Measurements from ENCODE around the gene EBLN2. TPM values are rescaled to one million over a fixed set of nuclear protein-coding genes. Genes with fewer than 3 reads are reported as not detected.
A peak's percentile ranks its signal among the peaks of the same experiment; 100 is the strongest.

EBLN2 gene
- total and polyA plus RNA-seq, 2 donors (not counting 3 experiments of a cell fraction or from before 2014, with no cell fraction given), result 2.5 to 7.3 TPM

GRCh38 chr3:73036694-73037591, 24.5 kb upstream of the EBLN2 start:
- FAIRE-seq (no peak), DNase-seq (ENCODE audit: low read depth, low spot score) (peak; percentile 58)
- Histone ChIP-seq H3K36me3 (ENCODE audit: control insufficient read depth in 2 of 2, extremely low read depth in 1 of 2, insufficient read depth in 2 of 2, low read length in 2 of 2) (no peaks in the 10 kb centered on the region), H4K20me1 (replicated peaks; ENCODE audit: control insufficient read depth, extremely low read depth, insufficient read depth, low read length) (peaks cover 36% of the 10 kb centered on the region), H3K9me1 (replicated peaks; ENCODE audit: control insufficient read depth, extremely low read depth, insufficient read depth, low read length) (no peaks in the 10 kb centered on the region), H3K4me3 (replicated peaks in 1 of 3; ENCODE audit: insufficient read depth in 1 of 3, low read depth in 1 of 3, low read length in 3 of 3) (no peak overlapping the region), H2AFZ (ENCODE audit: low read depth, low read length) (no peak overlapping the region), H3K27me3 (ENCODE audit: control insufficient read depth in 2 of 2, insufficient read depth in 2 of 2, low read length in 2 of 2) (no peaks in the 10 kb centered on the region), H3K27ac (ENCODE audit: insufficient read depth, low read depth, low read length) (peak overlapping the region; percentile 33), H3K4me1 (ENCODE audit: control insufficient read depth, extremely low read depth, insufficient read depth, low read length) (peaks cover 19% of the 10 kb centered on the region), H3K4me2 (ENCODE audit: insufficient read depth, low read length) (peak overlapping the region; percentile 53), H3K79me2 (ENCODE audit: control insufficient read depth, insufficient read depth, low read length) (peaks cover 99% of the 10 kb centered on the region), H3K9me3 (replicated peaks; ENCODE audit: control insufficient read depth, insufficient read depth, low read length) (no peaks in the 10 kb centered on the region), H3K9ac (replicated peaks; ENCODE audit: extremely low read depth, insufficient read depth, low read length) (no peak overlapping the region)
- ChIA-PET POLR2A (no interaction called here), CTCF (interaction anchor here (1.0 to 2.5 kb wide), 2 partner anchors 19 to 186 kb away, joined by 3 to 7 read pairs; no protein-coding TSS in a partner anchor)
- dilution Hi-C loops (cut with MboI; ENCODE audit: extremely low pct_ligation_motif_present, low sequenced_read_pairs) (no loop called here), intact Hi-C loops (cut with micrococcal nuclease) (loop anchor here (1.0 kb wide), 1 partner anchor 9 kb away; no protein-coding TSS in a partner anchor)
- BruUV-seq (replicated peaks), result no TSS peak
- TF ChIP-seq POLR2A (IDR thresholded peaks at IDR 0.05; ENCODE audit: low read depth, low read length), result no peak
- peak; percentile 15 for TF ChIP-seq FOS (IDR thresholded peaks at IDR 0.05; ENCODE audit: borderline replicate concordance, insufficient read depth, low read length)
- no peak for TF ChIP-seq POLR2AphosphoS5 (IDR thresholded peaks at IDR 0.05; ENCODE audit: insufficient read depth, low read depth, low read length)
- TF ChIP-seq, protein P1, sequence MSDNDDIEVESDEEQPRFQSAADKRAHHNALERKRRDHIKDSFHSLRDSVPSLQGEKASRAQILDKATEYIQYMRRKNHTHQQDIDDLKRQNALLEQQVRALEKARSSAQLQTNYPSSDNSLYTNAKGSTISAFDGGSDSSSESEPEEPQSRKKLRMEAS (IDR thresholded peaks at IDR 0.05; ENCODE audit: insufficient read depth, insufficient read length), result no peak
- TF ChIP-seq, protein P2, sequence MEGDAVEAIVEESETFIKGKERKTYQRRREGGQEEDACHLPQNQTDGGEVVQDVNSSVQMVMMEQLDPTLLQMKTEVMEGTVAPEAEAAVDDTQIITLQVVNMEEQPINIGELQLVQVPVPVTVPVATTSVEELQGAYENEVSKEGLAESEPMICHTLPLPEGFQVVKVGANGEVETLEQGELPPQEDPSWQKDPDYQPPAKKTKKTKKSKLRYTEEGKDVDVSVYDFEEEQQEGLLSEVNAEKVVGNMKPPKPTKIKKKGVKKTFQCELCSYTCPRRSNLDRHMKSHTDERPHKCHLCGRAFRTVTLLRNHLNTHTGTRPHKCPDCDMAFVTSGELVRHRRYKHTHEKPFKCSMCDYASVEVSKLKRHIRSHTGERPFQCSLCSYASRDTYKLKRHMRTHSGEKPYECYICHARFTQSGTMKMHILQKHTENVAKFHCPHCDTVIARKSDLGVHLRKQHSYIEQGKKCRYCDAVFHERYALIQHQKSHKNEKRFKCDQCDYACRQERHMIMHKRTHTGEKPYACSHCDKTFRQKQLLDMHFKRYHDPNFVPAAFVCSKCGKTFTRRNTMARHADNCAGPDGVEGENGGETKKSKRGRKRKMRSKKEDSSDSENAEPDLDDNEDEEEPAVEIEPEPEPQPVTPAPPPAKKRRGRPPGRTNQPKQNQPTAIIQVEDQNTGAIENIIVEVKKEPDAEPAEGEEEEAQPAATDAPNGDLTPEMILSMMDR (IDR thresholded peaks at IDR 0.05; ENCODE audit: extremely low read depth in 1 of 2, insufficient read depth in 1 of 2, low read depth in 1 of 2, low read length in 2 of 2), result no peak
- peak; percentile 28 for TF ChIP-seq GATA2 (IDR thresholded peaks at IDR 0.05; ENCODE audit: insufficient read depth, insufficient read length, low read depth, low read length)
